Upper lobe of left lung (tissue), 6 donors: ENCODE results near the gene TAS2R46. TPM values are rescaled to one million over a fixed set of nuclear protein-coding genes. Genes with fewer than 3 reads are reported as not detected.
"Not testable (repeated sequence)": the region's sequence is repeated elsewhere in the genome, so short reads cannot be mapped to it uniquely, and the experiment has no call there.

Experiments
- ATAC-seq, 2 donors: fragments of 200-7000 bp; cut with Tn5 transposase; one replicate each; pipeline ENCODE4 v1.9.1; 2022; ENCODE audit warnings: mild to moderate bottlenecking in 2 of 2, moderate library complexity in 2 of 2; ENCODE audit not compliant: low FRiP score in 2 of 2
- DNase-seq, 2 donors: peaks; one replicate each; pipeline ENCODE4 v3.0.0-alpha.2; 2019 to 2020
- H3K27ac ChIP-seq, 4 donors: fragments of 200-600 bp; sonication (generic); one replicate each; pipeline ENCODE4 v1.5.1; 2016 to 2019
- H3K27me3 ChIP-seq, 4 donors: fragments of 200-600 bp; sonication (generic); one replicate each; pipeline ENCODE4 v1.5.1; 2017 to 2019
- H3K36me3 ChIP-seq, 4 donors: fragments of 200-600 bp; sonication (generic); one replicate each; pipeline ENCODE4 v1.5.1; 2016 to 2019
- H3K4me1 ChIP-seq, 4 donors: fragments of 200-600 bp; sonication (generic); one replicate each; pipeline ENCODE4 v1.5.1; 2018 to 2019
- H3K4me3 ChIP-seq, 4 donors: fragments of 200-600 bp; sonication (generic); one replicate each; pipeline ENCODE4 v1.5.1; 2017 to 2019; ENCODE audit warnings: mild to moderate bottlenecking in 2 of 4, moderate library complexity in 1 of 4
- H3K9me3 ChIP-seq, 4 donors: fragments of 200-600 bp; sonication (generic); one replicate each; pipeline ENCODE4 v1.5.1; 2018 to 2019
- CTCF ChIP-seq, 6 experiments: fragments of 450-650 bp in 4 of 6; fragments of 200-600 bp in 2 of 6; sonication (generic) in 2 of 6; IDR thresholded peaks; one replicate each; pipeline ENCODE4 v1.5.1; 2016 to 2019; ENCODE audit warnings: antibody characterized with exemption in 6 of 6
- EP300 ChIP-seq, 4 donors: sonication (generic); formaldehyde crosslinking; IDR thresholded peaks; one replicate each; pipeline ENCODE4 v1.5.1; 2017; ENCODE audit warnings: antibody characterized with exemption in 4 of 4, control low read depth in 2 of 4
- POLR2A ChIP-seq, 4 donors: fragments of 450-650 bp; IDR thresholded peaks; one replicate each; pipeline ENCODE4 v1.5.1; 2016 to 2017; ENCODE audit warnings: antibody characterized with exemption in 4 of 4, mild to moderate bottlenecking in 2 of 4
- POLR2AphosphoS5 ChIP-seq, 2 donors: sonication (generic); formaldehyde crosslinking; IDR thresholded peaks; one replicate each; pipeline ENCODE4 v1.5.1; 2017; ENCODE audit warnings: antibody characterized with exemption in 2 of 2
- WGBS, 2 donors: methylation state at CpG; one replicate each; pipeline ENCODE4 v1.1.5; 2017 to 2018; 5-methylcytosine and 5-hydroxymethylcytosine counted together
- total RNA-seq, 6 donors: library from RNA; depleted of rRNA in 4 of 6; stranded (reverse); fragments of >200 nt in 4 of 6; gene quantifications; one replicate each; pipeline versions ENCODE4 v1.1.0 to v1.2.1, GENCODE V29; 2016 to 2021
- donor health status: DM: no; HTN: no; CAD: no; lungs with moderate emphysema.
- donor health status: DM: no; HTN: yes; CAD: no; lungs with severe emphysema.

TAS2R46 gene
- total RNA-seq, 6 donors from 2014 or later: 0.47 to 7.1 (median 2.2) TPM; not detected in 1

GRCh38 chr12:11059784-11060183 is 2.3 kb downstream of the TAS2R46 start:
- Histone ChIP-seq H3K36me3 (no peaks in the 10 kb centered on the region), H3K4me3 (no peak overlapping the region), H3K27me3 (no peaks in the 10 kb centered on the region), H3K4me1 (no peaks in the 10 kb centered on the region), H3K9me3 (no peaks in the 10 kb centered on the region), H3K27ac (no peak overlapping the region)
- no peak for TF ChIP-seq POLR2AphosphoS5 (IDR thresholded peaks at IDR 0.05)
- no peak for TF ChIP-seq EP300 (IDR thresholded peaks at IDR 0.05)
- no peak for TF ChIP-seq CTCF (IDR thresholded peaks at IDR 0.05)
- TF ChIP-seq POLR2A (IDR thresholded peaks at IDR 0.05): no peak
- ATAC-seq (no peak), DNase-seq (no peak)

GRCh38 chr12:11059041-11059440 is 3.1 kb downstream of the TAS2R46 start:
- Histone ChIP-seq H3K4me3 (no peak overlapping the region), H3K27me3 (no peaks in the 10 kb centered on the region), H3K4me1 (no peaks in the 10 kb centered on the region), H3K27ac (no peak overlapping the region), H3K9me3 (no peaks in the 10 kb centered on the region), H3K36me3 (no peaks in the 10 kb centered on the region)
- 93 to 98% methylated on average over 3 of the region's 3 CpGs for WGBS, 2 donors
- ATAC-seq: no peak
- TF ChIP-seq EP300 (IDR thresholded peaks at IDR 0.05) (no peak), POLR2A (IDR thresholded peaks at IDR 0.05) (no peak), CTCF (IDR thresholded peaks at IDR 0.05) (no peak), POLR2AphosphoS5 (IDR thresholded peaks at IDR 0.05) (no peak)
- DNase-seq: no peak

GRCh38 chr12:11055306-11055705 is 6.8 kb downstream of the TAS2R46 start:
- Histone ChIP-seq H3K27me3 (no peaks in the 10 kb centered on the region), H3K27ac (no peak overlapping the region), H3K4me3 (no peak overlapping the region), H3K4me1 (no peaks in the 10 kb centered on the region), H3K9me3 (peaks cover 0 to 7% (median 1%) of the 10 kb centered on the region in 4 donors), H3K36me3 (no peaks in the 10 kb centered on the region)
- 97 to 98% methylated on average over 2 of the region's 2 CpGs for WGBS, 2 donors
- ATAC-seq: no peak
- TF ChIP-seq EP300 (IDR thresholded peaks at IDR 0.05) (no peak), POLR2A (IDR thresholded peaks at IDR 0.05) (no peak), POLR2AphosphoS5 (IDR thresholded peaks at IDR 0.05) (no peak), CTCF (IDR thresholded peaks at IDR 0.05) (no peak)
- DNase-seq: no peak

GRCh38 chr12:11049806-11050531 is 12.1 kb downstream of the TAS2R46 start:
- not testable (repeated sequence) for H3K27ac ChIP-seq, DNase-seq, H3K9me3 ChIP-seq, H3K36me3 ChIP-seq, ATAC-seq, H3K4me1 ChIP-seq, H3K4me3 ChIP-seq, H3K27me3 ChIP-seq
- WGBS, 2 donors: 95 to 98% methylated on average over 7 of the region's 7 CpGs

GRCh38 chr12:11041366-11041765 is 20.7 kb downstream of the TAS2R46 start:
- not testable (repeated sequence) for H3K4me3 ChIP-seq, ATAC-seq, H3K36me3 ChIP-seq, H3K27ac ChIP-seq, H3K9me3 ChIP-seq, DNase-seq, H3K27me3 ChIP-seq, H3K4me1 ChIP-seq
- 89% methylated on average over 2 of the region's 2 CpGs for WGBS, 2 donors

GRCh38 chr12:11040162-11040561 is 21.9 kb downstream of the TAS2R46 start:
- no peaks in the 10 kb centered on the region for H3K27me3 ChIP-seq
- DNase-seq: no peak
- H3K36me3 ChIP-seq: no peaks in the 10 kb centered on the region
- no peak for TF ChIP-seq EP300 (IDR thresholded peaks at IDR 0.05)
- TF ChIP-seq POLR2AphosphoS5 (IDR thresholded peaks at IDR 0.05): no peak
- no peak for TF ChIP-seq CTCF (IDR thresholded peaks at IDR 0.05)
- WGBS, 2 donors: 85 to 88% methylated on average over 1 of the region's 1 CpG
- H3K4me3 ChIP-seq: no peak overlapping the region
- H3K27ac ChIP-seq: no peak overlapping the region
- H3K4me1 ChIP-seq: no peaks in the 10 kb centered on the region
- no peak for ATAC-seq
- H3K9me3 ChIP-seq: no peaks in the 10 kb centered on the region
